Activated CD8-positive, alpha-beta memory T cell treated with anti-CD3 and anti-CD28 coated beads for 4 hours (primary cell): ENCODE data around the gene HMX1.

Source experiments
- DNase-seq, 2 donors: peaks; one replicate each; pipeline ENCODE4 v3.0.0-alpha.2; 2020; ENCODE audit warnings: low read depth in 2 of 2

The HMX1 gene

GRCh38 chr4:8869002-8869897 lies 2.4 kb downstream of the HMX1 start:
- no peak for DNase-seq

GRCh38 chr4:8868321-8869001 lies 3.2 kb downstream of the HMX1 start:
- DNase-seq, result no peak

GRCh38 chr4:8867624-8868320 lies 3.9 kb downstream of the HMX1 start:
- DNase-seq, result no peak

- no peak for DNase-seq
Observed at GRCh38 chr4:8866828-8867623, 4.6 kb downstream of the HMX1 start.

- no peak for DNase-seq
Observed at GRCh38 chr4:8866421-8866820, 5.2 kb downstream of the HMX1 start.

- DNase-seq, result no peak
Observed at GRCh38 chr4:8865681-8866310, 5.8 kb downstream of the HMX1 start.

- no peak for DNase-seq
Observed at GRCh38 chr4:8864912-8865680, 6.5 kb downstream of the HMX1 start.

GRCh38 chr4:8863686-8864682 lies 7.7 kb downstream of the HMX1 start:
- no peak for DNase-seq

GRCh38 chr4:8862800-8863685 lies 8.6 kb downstream of the HMX1 start:
- DNase-seq, result no peak

- no peak for DNase-seq
Observed at GRCh38 chr4:8862334-8862733, 9.3 kb downstream of the HMX1 start.

GRCh38 chr4:8861576-8862295 lies 9.9 kb downstream of the HMX1 start:
- DNase-seq, result no peak

GRCh38 chr4:8860892-8861575 lies 10.6 kb downstream of the HMX1 start:
- no peak for DNase-seq

- no peak for DNase-seq
Observed at GRCh38 chr4:8860096-8860891, 11.3 kb downstream of the HMX1 start.

- no peak for DNase-seq
Observed at GRCh38 chr4:8859550-8860095, 12.0 kb downstream of the HMX1 start.

GRCh38 chr4:8858701-8859210 lies 12.9 kb downstream of the HMX1 start:
- DNase-seq, result no peak
